Parathyroid adenoma (tissue), 2 donors: ENCODE data around the gene TBC1D5.

Source experiments
- H2AFZ ChIP-seq: fragments of 300-600 bp; sonication (generic); one replicate; pipeline ENCODE4 v1.7.0; 2017; ENCODE audit warnings: antibody characterized with exemption, mild to moderate bottlenecking
- H3K27ac ChIP-seq: fragments of 300-600 bp; sonication (generic); one replicate; pipeline ENCODE4 v1.7.0; 2017
- H3K27me3 ChIP-seq: fragments of 300-600 bp; sonication (generic); one replicate; pipeline ENCODE4 v1.7.0; 2017; ENCODE audit warnings: low read length; ENCODE audit not compliant: control insufficient read depth, insufficient read depth
- H3K36me3 ChIP-seq: fragments of 300-600 bp; sonication (generic); one replicate; pipeline ENCODE4 v1.7.0; 2017; ENCODE audit warnings: low read length; ENCODE audit not compliant: control insufficient read depth, insufficient read depth
- H3K4me1 ChIP-seq: fragments of 300-600 bp; sonication (generic); one replicate; pipeline ENCODE4 v1.7.0; 2017; ENCODE audit warnings: control low read depth
- H3K4me2 ChIP-seq: fragments of 300-600 bp; sonication (generic); one replicate; pipeline ENCODE4 v1.7.0; 2017; ENCODE audit warnings: low read length
- H3K4me3 ChIP-seq: fragments of 300-600 bp; sonication (generic); one replicate; pipeline ENCODE4 v1.7.0; 2017; ENCODE audit warnings: low read depth, low read length
- H3K79me2 ChIP-seq: fragments of 300-600 bp; sonication (generic); one replicate; pipeline ENCODE4 v1.7.0; 2017; ENCODE audit warnings: control low read depth
- H3K9ac ChIP-seq: fragments of 300-600 bp; sonication (generic); one replicate; pipeline ENCODE4 v1.7.0; 2017; ENCODE audit warnings: mild to moderate bottlenecking
- H3K9me3 ChIP-seq: fragments of 300-600 bp; sonication (generic); one replicate; pipeline ENCODE4 v1.7.0; 2017; ENCODE audit warnings: low read length; ENCODE audit not compliant: control insufficient read depth
- TF ChIP-seq, protein P1 (sequence below): fragments of 300-600 bp; sonication (generic); IDR thresholded peaks from one replicate; pipeline ENCODE4 v1.7.0; 2017; ENCODE audit warnings: antibody characterized with exemption, mild to moderate bottlenecking
- donor health status: primary hyperparathyroidism.

The TBC1D5 gene

DNA sequence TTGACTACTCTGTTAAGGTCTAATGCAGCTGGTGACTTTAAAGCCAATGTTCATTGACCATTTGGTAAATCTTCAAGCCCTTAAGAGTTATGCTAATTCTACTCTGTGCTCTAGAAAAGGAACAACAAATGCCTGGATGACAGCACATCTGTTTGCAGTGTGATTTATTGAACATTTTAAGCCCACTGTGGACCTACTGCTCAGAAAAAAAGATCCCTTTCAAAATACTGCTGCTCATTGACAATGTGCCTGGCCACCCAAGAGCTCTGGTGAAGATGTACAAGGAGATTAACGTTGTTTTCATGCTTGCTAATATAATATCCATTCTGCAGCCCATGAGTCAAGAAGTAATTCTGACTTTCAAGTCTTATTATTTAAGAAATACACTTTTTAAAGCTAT is 110.8 kb downstream of the TBC1D5 start:
- Histone ChIP-seq H3K27ac (no peak overlapping the region), H3K79me2 (peaks cover 3% of the 10 kb centered on the region), H3K9ac (no peak overlapping the region), H3K4me2 (no peak overlapping the region), H3K4me1 (no peaks in the 10 kb centered on the region), H2AFZ (no peak overlapping the region), H3K36me3 (no peaks in the 10 kb centered on the region), H3K9me3 (no peaks in the 10 kb centered on the region), H3K4me3 (no peak overlapping the region), H3K27me3 (no peaks in the 10 kb centered on the region)
- TF ChIP-seq, protein P1, sequence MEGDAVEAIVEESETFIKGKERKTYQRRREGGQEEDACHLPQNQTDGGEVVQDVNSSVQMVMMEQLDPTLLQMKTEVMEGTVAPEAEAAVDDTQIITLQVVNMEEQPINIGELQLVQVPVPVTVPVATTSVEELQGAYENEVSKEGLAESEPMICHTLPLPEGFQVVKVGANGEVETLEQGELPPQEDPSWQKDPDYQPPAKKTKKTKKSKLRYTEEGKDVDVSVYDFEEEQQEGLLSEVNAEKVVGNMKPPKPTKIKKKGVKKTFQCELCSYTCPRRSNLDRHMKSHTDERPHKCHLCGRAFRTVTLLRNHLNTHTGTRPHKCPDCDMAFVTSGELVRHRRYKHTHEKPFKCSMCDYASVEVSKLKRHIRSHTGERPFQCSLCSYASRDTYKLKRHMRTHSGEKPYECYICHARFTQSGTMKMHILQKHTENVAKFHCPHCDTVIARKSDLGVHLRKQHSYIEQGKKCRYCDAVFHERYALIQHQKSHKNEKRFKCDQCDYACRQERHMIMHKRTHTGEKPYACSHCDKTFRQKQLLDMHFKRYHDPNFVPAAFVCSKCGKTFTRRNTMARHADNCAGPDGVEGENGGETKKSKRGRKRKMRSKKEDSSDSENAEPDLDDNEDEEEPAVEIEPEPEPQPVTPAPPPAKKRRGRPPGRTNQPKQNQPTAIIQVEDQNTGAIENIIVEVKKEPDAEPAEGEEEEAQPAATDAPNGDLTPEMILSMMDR: no peak

DNA sequence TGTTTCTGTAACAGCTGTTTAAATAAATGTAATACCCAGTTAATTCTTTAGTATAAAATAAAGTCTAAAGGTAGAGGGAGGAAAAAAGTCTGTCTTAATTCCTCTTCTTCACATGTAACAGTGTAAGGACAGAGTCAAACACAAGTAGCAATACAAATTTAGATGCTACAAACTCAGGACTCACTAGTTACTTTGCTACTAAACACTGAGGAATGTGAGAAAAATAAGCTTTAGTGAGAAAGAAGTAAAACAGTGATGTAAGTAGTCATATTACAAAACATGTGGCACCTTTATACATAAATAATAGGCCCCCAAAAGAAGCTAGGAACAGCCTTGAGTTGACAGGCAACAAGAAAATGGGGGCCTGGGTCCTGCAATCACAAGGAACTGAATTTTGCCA is 113.0 kb downstream of the TBC1D5 start:
- no peaks in the 10 kb centered on the region for H3K9me3 ChIP-seq
- TF ChIP-seq, protein P1: no peak
- H3K9ac ChIP-seq: no peak overlapping the region
- H3K4me3 ChIP-seq: no peak overlapping the region
- H3K4me2 ChIP-seq: no peak overlapping the region
- H3K27me3 ChIP-seq: no peaks in the 10 kb centered on the region
- no peaks in the 10 kb centered on the region for H3K36me3 ChIP-seq
- no peak overlapping the region for H3K27ac ChIP-seq
- H3K79me2 ChIP-seq: peaks cover 3% of the 10 kb centered on the region
- H3K4me1 ChIP-seq: no peaks in the 10 kb centered on the region
- H2AFZ ChIP-seq: no peak overlapping the region

DNA sequence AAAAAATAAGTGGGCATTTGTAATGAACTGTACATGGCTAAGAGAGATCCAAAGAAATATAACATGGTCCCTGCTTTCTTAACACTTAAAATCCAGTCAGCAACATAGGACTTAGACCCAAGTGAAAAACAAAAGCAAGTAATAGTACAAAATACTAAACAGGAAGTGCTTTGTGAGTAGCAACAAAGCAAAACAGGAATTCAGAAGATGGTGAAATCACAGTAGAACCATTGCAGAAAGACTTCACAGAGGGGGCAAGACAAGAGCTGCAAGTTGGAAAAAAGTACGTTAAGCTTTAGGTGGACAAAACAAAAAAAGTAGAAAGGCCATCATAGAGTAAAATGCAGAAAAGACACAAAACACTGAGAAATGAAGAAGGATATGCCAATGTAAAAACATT is 116.0 kb downstream of the TBC1D5 start:
- no peak overlapping the region for H2AFZ ChIP-seq
- no peaks in the 10 kb centered on the region for H3K4me1 ChIP-seq
- no peaks in the 10 kb centered on the region for H3K9me3 ChIP-seq
- H3K4me2 ChIP-seq: no peak overlapping the region
- no peak overlapping the region for H3K9ac ChIP-seq
- H3K79me2 ChIP-seq: peaks cover 3% of the 10 kb centered on the region
- H3K36me3 ChIP-seq: no peaks in the 10 kb centered on the region
- TF ChIP-seq, protein P1: no peak
- H3K27ac ChIP-seq: no peak overlapping the region
- H3K27me3 ChIP-seq: no peaks in the 10 kb centered on the region
- no peak overlapping the region for H3K4me3 ChIP-seq

DNA sequence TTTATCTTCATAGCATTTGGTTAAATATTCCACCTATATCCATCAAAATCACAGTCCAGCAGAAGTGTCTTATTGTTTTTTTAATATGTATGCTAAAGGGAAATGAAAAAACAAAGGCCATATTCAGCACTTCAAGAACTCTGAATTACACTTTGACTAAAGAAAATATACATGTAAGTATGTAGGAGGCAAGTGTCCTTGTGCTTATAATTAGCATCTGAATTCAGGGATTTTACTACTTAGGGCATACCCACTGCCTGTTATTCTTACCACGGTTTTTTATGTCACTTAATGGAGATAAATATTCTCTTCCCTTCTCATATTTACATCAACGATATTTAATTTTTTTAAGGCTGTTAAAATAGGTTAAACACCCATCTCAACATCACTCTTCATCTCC is 117.3 kb downstream of the TBC1D5 start:
- H3K4me3 ChIP-seq: no peak overlapping the region
- TF ChIP-seq, protein P1: no peak
- no peaks in the 10 kb centered on the region for H3K79me2 ChIP-seq
- no peaks in the 10 kb centered on the region for H3K27me3 ChIP-seq
- no peaks in the 10 kb centered on the region for H3K36me3 ChIP-seq
- no peak overlapping the region for H2AFZ ChIP-seq
- no peaks in the 10 kb centered on the region for H3K9me3 ChIP-seq
- no peak overlapping the region for H3K9ac ChIP-seq
- H3K4me2 ChIP-seq: no peak overlapping the region
- no peaks in the 10 kb centered on the region for H3K4me1 ChIP-seq
- no peak overlapping the region for H3K27ac ChIP-seq

DNA sequence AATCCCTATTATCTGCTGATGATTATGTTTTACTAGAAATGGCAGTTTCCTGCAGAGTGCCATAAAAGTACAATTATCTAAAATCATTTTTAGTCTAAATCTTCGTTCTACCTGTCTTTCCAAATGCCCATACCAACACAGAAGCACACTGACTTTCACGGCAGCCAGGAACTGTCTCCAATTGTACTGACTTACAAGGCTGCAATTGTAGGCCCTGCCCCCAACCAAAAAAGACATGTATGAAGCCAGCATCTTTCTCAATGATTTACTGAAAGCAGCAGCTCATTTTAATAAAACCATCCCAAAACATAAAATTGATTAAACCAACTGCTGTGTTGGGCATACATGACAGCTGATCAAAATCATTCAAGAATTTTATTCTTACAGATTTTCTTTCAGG is 119.0 kb downstream of the TBC1D5 start:
- Histone ChIP-seq H3K27me3 (no peaks in the 10 kb centered on the region), H3K4me3 (no peak overlapping the region), H3K9ac (no peak overlapping the region), H3K27ac (no peak overlapping the region), H3K36me3 (no peaks in the 10 kb centered on the region), H3K4me2 (no peak overlapping the region), H2AFZ (no peak overlapping the region), H3K79me2 (peaks cover 2% of the 10 kb centered on the region), H3K4me1 (no peaks in the 10 kb centered on the region), H3K9me3 (no peaks in the 10 kb centered on the region)
- TF ChIP-seq, protein P1: no peak
